Activated naive CD8-positive, alpha-beta T cell treated with anti-CD3 and anti-CD28 coated beads for 36 hours (primary cell): ENCODE data around the gene HHAT. TPM values are rescaled to one million over a fixed set of nuclear protein-coding genes. Genes with fewer than 3 reads are reported as not detected.

Experiments
- DNase-seq: peaks from one replicate; pipeline ENCODE4 v3.0.0; 2021
- H3K27ac Mint-ChIP-seq: one replicate; pipeline ENCODE4 v1.8.0; 2022; ENCODE audit warnings: mild to moderate bottlenecking, moderate library complexity, mixed read lengths
- H3K27me3 Mint-ChIP-seq: one replicate; pipeline ENCODE4 v1.8.0; 2022; ENCODE audit warnings: mild to moderate bottlenecking, mixed read lengths
- H3K36me3 Mint-ChIP-seq: one replicate; pipeline ENCODE4 v1.8.0; 2021; ENCODE audit warnings: mild to moderate bottlenecking, mixed read lengths
- H3K4me1 Mint-ChIP-seq: one replicate; pipeline ENCODE4 v1.8.0; 2021; ENCODE audit warnings: mixed read lengths
- H3K4me3 Mint-ChIP-seq: one replicate; pipeline ENCODE4 v1.8.0; 2022; ENCODE audit warnings: mild to moderate bottlenecking, moderate library complexity, mixed read lengths
- H3K9me3 Mint-ChIP-seq: one replicate; pipeline ENCODE4 v1.8.0; 2022; ENCODE audit warnings: mixed read lengths
- total RNA-seq, 2 experiments: library from RNA; stranded (reverse); gene quantifications; one replicate each; pipeline ENCODE4 v1.2.3, GENCODE V29; 2021

The HHAT gene
- total RNA-seq, 2 experiments from 2014 or later, result 1.3 to 2.3 TPM

GRCh38 chr1:210594605-210595004 is 265.9 kb downstream of the HHAT start:
- no peak overlapping the region for H3K27ac Mint-ChIP-seq
- H3K4me3 Mint-ChIP-seq, result no peak overlapping the region
- peaks cover 4% of the 10 kb centered on the region for H3K36me3 Mint-ChIP-seq
- peaks cover 16% of the 10 kb centered on the region for H3K9me3 Mint-ChIP-seq
- no peak for DNase-seq
- no peaks in the 10 kb centered on the region for H3K4me1 Mint-ChIP-seq
- no peaks in the 10 kb centered on the region for H3K27me3 Mint-ChIP-seq

GRCh38 chr1:210596641-210597040 is 267.9 kb downstream of the HHAT start:
- no peak overlapping the region for H3K27ac Mint-ChIP-seq
- H3K4me1 Mint-ChIP-seq, result no peaks in the 10 kb centered on the region

GRCh38 chr1:210597555-210598134 is 268.9 kb downstream of the HHAT start:
- Mint-ChIP-seq H3K36me3 (no peaks in the 10 kb centered on the region), H3K9me3 (no peaks in the 10 kb centered on the region), H3K27me3 (no peaks in the 10 kb centered on the region), H3K4me1 (no peaks in the 10 kb centered on the region), H3K27ac (no peak overlapping the region), H3K4me3 (no peak overlapping the region)
- no peak for DNase-seq

More at GRCh38 chr1:210596641-210597040, 267.9 kb downstream of the HHAT start:
- Mint-ChIP-seq H3K9me3 (no peaks in the 10 kb centered on the region), H3K36me3 (no peaks in the 10 kb centered on the region), H3K4me3 (no peak overlapping the region), H3K27me3 (no peaks in the 10 kb centered on the region)
- DNase-seq, result no peak

- no peaks in the 10 kb centered on the region for H3K27me3 Mint-ChIP-seq
- H3K9me3 Mint-ChIP-seq, result no peaks in the 10 kb centered on the region
- no peaks in the 10 kb centered on the region for H3K4me1 Mint-ChIP-seq
- H3K4me3 Mint-ChIP-seq, result no peak overlapping the region
- DNase-seq, result no peak
- H3K27ac Mint-ChIP-seq, result no peak overlapping the region
- no peaks in the 10 kb centered on the region for H3K36me3 Mint-ChIP-seq
These were observed 269.5 kb downstream of the HHAT start for GRCh38 chr1:210598135-210598652.

- H3K27ac Mint-ChIP-seq, result no peak overlapping the region
- H3K36me3 Mint-ChIP-seq, result no peaks in the 10 kb centered on the region
- no peaks in the 10 kb centered on the region for H3K9me3 Mint-ChIP-seq
- no peak for DNase-seq
- no peaks in the 10 kb centered on the region for H3K27me3 Mint-ChIP-seq
- H3K4me1 Mint-ChIP-seq, result no peaks in the 10 kb centered on the region
- no peak overlapping the region for H3K4me3 Mint-ChIP-seq
These were observed 271.9 kb downstream of the HHAT start for GRCh38 chr1:210600421-210601159.

GRCh38 chr1:210603123-210603522 is 274.4 kb downstream of the HHAT start:
- Mint-ChIP-seq H3K27ac (no peak overlapping the region), H3K27me3 (peaks cover 3% of the 10 kb centered on the region), H3K4me1 (no peaks in the 10 kb centered on the region), H3K36me3 (peaks cover 4% of the 10 kb centered on the region), H3K9me3 (peaks cover 3% of the 10 kb centered on the region), H3K4me3 (no peak overlapping the region)
- no peak for DNase-seq

- Mint-ChIP-seq H3K4me3 (no peak overlapping the region), H3K36me3 (peaks cover 4% of the 10 kb centered on the region), H3K27ac (no peak overlapping the region), H3K4me1 (no peaks in the 10 kb centered on the region), H3K27me3 (peaks cover 3% of the 10 kb centered on the region), H3K9me3 (peaks cover 3% of the 10 kb centered on the region)
- DNase-seq, result no peak
These were observed 276.4 kb downstream of the HHAT start for GRCh38 chr1:210605099-210605498.

GRCh38 chr1:210607361-210607760 is 278.7 kb downstream of the HHAT start:
- H3K27ac Mint-ChIP-seq, result no peak overlapping the region
- peaks cover 3% of the 10 kb centered on the region for H3K9me3 Mint-ChIP-seq
- no peaks in the 10 kb centered on the region for H3K4me1 Mint-ChIP-seq
- H3K36me3 Mint-ChIP-seq, result peaks cover 4% of the 10 kb centered on the region
- no peak for DNase-seq
- no peak overlapping the region for H3K4me3 Mint-ChIP-seq
- peaks cover 3% of the 10 kb centered on the region for H3K27me3 Mint-ChIP-seq

GRCh38 chr1:210608767-210609166 is 280.1 kb downstream of the HHAT start:
- Mint-ChIP-seq H3K9me3 (peaks cover 3% of the 10 kb centered on the region), H3K27me3 (peaks cover 3% of the 10 kb centered on the region), H3K4me3 (no peak overlapping the region), H3K27ac (no peak overlapping the region), H3K4me1 (no peaks in the 10 kb centered on the region), H3K36me3 (peaks cover 4% of the 10 kb centered on the region)
- no peak for DNase-seq

GRCh38 chr1:210616356-210616755 is 287.7 kb downstream of the HHAT start:
- Mint-ChIP-seq H3K27ac (no peak overlapping the region), H3K9me3 (no peaks in the 10 kb centered on the region), H3K36me3 (no peaks in the 10 kb centered on the region), H3K4me3 (no peak overlapping the region), H3K4me1 (no peaks in the 10 kb centered on the region), H3K27me3 (no peaks in the 10 kb centered on the region)
- no peak for DNase-seq

GRCh38 chr1:210617293-210617692 is 288.6 kb downstream of the HHAT start:
- Mint-ChIP-seq H3K27ac (no peak overlapping the region), H3K36me3 (no peaks in the 10 kb centered on the region)

GRCh38 chr1:210618369-210618768 is 289.7 kb downstream of the HHAT start:
- H3K4me3 Mint-ChIP-seq, result no peak overlapping the region
- H3K27me3 Mint-ChIP-seq, result no peaks in the 10 kb centered on the region
- no peak overlapping the region for H3K27ac Mint-ChIP-seq
- H3K36me3 Mint-ChIP-seq, result no peaks in the 10 kb centered on the region
- no peak for DNase-seq
- no peaks in the 10 kb centered on the region for H3K9me3 Mint-ChIP-seq
- no peaks in the 10 kb centered on the region for H3K4me1 Mint-ChIP-seq

More at GRCh38 chr1:210617293-210617692, 288.6 kb downstream of the HHAT start:
- H3K27me3 Mint-ChIP-seq, result no peaks in the 10 kb centered on the region
- no peak for DNase-seq
- H3K4me3 Mint-ChIP-seq, result no peak overlapping the region
- no peaks in the 10 kb centered on the region for H3K9me3 Mint-ChIP-seq
- H3K4me1 Mint-ChIP-seq, result no peaks in the 10 kb centered on the region

- H3K4me1 Mint-ChIP-seq, result no peaks in the 10 kb centered on the region
- H3K4me3 Mint-ChIP-seq, result no peak overlapping the region
- no peaks in the 10 kb centered on the region for H3K27me3 Mint-ChIP-seq
- H3K27ac Mint-ChIP-seq, result no peak overlapping the region
- H3K9me3 Mint-ChIP-seq, result no peaks in the 10 kb centered on the region
- no peak for DNase-seq
- no peaks in the 10 kb centered on the region for H3K36me3 Mint-ChIP-seq
These were observed 292.3 kb downstream of the HHAT start for GRCh38 chr1:210620867-210621488.

GRCh38 chr1:210621712-210622111 is 293.0 kb downstream of the HHAT start:
- Mint-ChIP-seq H3K27ac (no peak overlapping the region), H3K4me1 (no peaks in the 10 kb centered on the region), H3K36me3 (no peaks in the 10 kb centered on the region), H3K27me3 (no peaks in the 10 kb centered on the region), H3K4me3 (no peak overlapping the region), H3K9me3 (no peaks in the 10 kb centered on the region)
- DNase-seq, result no peak

- no peak overlapping the region for H3K27ac Mint-ChIP-seq
- H3K4me3 Mint-ChIP-seq, result no peak overlapping the region
- H3K27me3 Mint-ChIP-seq, result no peaks in the 10 kb centered on the region
- no peaks in the 10 kb centered on the region for H3K9me3 Mint-ChIP-seq
- no peak for DNase-seq
- H3K4me1 Mint-ChIP-seq, result no peaks in the 10 kb centered on the region
- no peaks in the 10 kb centered on the region for H3K36me3 Mint-ChIP-seq
These were observed 296.0 kb downstream of the HHAT start for GRCh38 chr1:210624722-210625121.
